Measurements from ENCODE around the gene SNX30. TPM values are rescaled to one million over a fixed set of nuclear protein-coding genes. Genes with fewer than 3 reads are reported as not detected.

Gene SNX30
- total RNA-seq, 1 experiment from 2014 or later: 6.9 TPM

DNA sequence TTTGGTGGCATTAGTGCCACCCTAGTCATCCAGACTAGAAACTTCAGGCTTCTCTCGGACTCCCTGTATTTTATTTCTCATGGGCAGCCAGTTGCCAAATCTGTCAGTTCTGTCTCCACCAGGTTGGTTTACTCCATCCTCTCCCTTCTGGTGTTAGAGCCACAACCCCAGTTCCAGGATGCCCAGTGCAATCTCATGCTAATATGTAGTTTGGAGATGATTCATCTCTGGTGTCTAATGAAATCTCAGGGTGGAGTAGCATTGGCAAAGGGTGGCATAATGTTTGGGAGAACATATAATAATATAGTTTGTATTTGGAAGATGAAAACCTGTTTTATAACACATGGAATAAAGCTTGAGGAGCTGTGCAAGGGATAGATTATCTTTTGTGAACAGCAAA lies 109.9 kb downstream of the SNX30 start:
- in situ Hi-C loops (cut with HindIII; ENCODE audit: low pct_unique_long_range_greater_than_20kb, low sequenced_read_pairs): no loop called here
- BruUV-seq (replicated peaks): no TSS peak
- H3K27ac ChIP-seq (ENCODE audit: low read length): no peak overlapping the region
- TF ChIP-seq, protein P1, sequence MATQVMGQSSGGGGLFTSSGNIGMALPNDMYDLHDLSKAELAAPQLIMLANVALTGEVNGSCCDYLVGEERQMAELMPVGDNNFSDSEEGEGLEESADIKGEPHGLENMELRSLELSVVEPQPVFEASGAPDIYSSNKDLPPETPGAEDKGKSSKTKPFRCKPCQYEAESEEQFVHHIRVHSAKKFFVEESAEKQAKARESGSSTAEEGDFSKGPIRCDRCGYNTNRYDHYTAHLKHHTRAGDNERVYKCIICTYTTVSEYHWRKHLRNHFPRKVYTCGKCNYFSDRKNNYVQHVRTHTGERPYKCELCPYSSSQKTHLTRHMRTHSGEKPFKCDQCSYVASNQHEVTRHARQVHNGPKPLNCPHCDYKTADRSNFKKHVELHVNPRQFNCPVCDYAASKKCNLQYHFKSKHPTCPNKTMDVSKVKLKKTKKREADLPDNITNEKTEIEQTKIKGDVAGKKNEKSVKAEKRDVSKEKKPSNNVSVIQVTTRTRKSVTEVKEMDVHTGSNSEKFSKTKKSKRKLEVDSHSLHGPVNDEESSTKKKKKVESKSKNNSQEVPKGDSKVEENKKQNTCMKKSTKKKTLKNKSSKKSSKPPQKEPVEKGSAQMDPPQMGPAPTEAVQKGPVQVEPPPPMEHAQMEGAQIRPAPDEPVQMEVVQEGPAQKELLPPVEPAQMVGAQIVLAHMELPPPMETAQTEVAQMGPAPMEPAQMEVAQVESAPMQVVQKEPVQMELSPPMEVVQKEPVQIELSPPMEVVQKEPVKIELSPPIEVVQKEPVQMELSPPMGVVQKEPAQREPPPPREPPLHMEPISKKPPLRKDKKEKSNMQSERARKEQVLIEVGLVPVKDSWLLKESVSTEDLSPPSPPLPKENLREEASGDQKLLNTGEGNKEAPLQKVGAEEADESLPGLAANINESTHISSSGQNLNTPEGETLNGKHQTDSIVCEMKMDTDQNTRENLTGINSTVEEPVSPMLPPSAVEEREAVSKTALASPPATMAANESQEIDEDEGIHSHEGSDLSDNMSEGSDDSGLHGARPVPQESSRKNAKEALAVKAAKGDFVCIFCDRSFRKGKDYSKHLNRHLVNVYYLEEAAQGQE (IDR thresholded peaks at IDR 0.05; ENCODE audit: insufficient read depth in 1 of 2, low read depth in 2 of 2, low read length in 1 of 2): no peak
- TF ChIP-seq, protein P2, sequence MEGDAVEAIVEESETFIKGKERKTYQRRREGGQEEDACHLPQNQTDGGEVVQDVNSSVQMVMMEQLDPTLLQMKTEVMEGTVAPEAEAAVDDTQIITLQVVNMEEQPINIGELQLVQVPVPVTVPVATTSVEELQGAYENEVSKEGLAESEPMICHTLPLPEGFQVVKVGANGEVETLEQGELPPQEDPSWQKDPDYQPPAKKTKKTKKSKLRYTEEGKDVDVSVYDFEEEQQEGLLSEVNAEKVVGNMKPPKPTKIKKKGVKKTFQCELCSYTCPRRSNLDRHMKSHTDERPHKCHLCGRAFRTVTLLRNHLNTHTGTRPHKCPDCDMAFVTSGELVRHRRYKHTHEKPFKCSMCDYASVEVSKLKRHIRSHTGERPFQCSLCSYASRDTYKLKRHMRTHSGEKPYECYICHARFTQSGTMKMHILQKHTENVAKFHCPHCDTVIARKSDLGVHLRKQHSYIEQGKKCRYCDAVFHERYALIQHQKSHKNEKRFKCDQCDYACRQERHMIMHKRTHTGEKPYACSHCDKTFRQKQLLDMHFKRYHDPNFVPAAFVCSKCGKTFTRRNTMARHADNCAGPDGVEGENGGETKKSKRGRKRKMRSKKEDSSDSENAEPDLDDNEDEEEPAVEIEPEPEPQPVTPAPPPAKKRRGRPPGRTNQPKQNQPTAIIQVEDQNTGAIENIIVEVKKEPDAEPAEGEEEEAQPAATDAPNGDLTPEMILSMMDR (IDR thresholded peaks at IDR 0.05): no peak
- no peak for TF ChIP-seq SIN3A (IDR thresholded peaks at IDR 0.05; ENCODE audit: borderline replicate concordance, insufficient read depth, low read depth, low read length)
- no peak for TF ChIP-seq TCF7L2 (IDR thresholded peaks at IDR 0.05; ENCODE audit: low read depth, low read length)
- TF ChIP-seq POLR2AphosphoS5 (IDR thresholded peaks at IDR 0.05; ENCODE audit: low read depth, low read length): no peak
- H3K9me3 ChIP-seq (ENCODE audit: control insufficient read depth, insufficient read depth, low read depth, low read length): no peaks in the 10 kb centered on the region
- no peak for DNase-seq (ENCODE audit: low read depth, low spot score)
- POLR2A ChIA-PET: no interaction called here
- H3K27me3 ChIP-seq (ENCODE audit: control insufficient read depth, insufficient read depth, low read length): no peaks in the 10 kb centered on the region
- no peaks in the 10 kb centered on the region for H3K4me1 ChIP-seq (ENCODE audit: control insufficient read depth, insufficient read depth, low read length)
- no peak overlapping the region for H3K4me3 ChIP-seq (ENCODE audit: low read depth in 2 of 2, low read length in 2 of 2)
- no peaks in the 10 kb centered on the region for H3K36me3 ChIP-seq (ENCODE audit: control insufficient read depth, insufficient read depth, low read length)
- intact Hi-C loops (cut with micrococcal nuclease; ENCODE audit: unreplicated experiment): no loop called here
- CTCF ChIA-PET: no interaction called here
- no peak for ATAC-seq

DNA sequence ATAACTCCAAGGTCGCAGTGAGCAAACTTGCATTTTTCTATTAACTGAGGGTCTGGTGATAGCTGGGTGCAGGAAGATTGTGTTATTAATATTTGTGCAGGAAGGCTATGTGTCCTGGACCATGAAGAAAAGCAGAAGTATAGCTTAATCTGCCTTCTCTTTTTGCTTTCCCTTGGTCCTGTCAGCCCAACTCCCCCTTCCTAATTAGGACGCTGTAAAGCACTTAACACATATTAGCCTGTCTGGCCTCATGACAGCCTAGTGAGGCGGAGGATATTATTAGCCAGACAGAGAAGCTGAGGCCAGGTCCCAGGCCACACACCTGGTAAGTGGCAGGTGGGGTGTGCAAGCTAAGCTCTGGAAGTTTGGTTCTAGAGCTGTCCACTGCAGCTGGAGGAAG lies 110.6 kb downstream of the SNX30 start:
- no peaks in the 10 kb centered on the region for H3K9me3 ChIP-seq (ENCODE audit: control insufficient read depth, insufficient read depth, low read depth, low read length)
- in situ Hi-C loops (cut with HindIII; ENCODE audit: low pct_unique_long_range_greater_than_20kb, low sequenced_read_pairs): no loop called here
- H3K27ac ChIP-seq (ENCODE audit: low read length): no peak overlapping the region
- no TSS peak for BruUV-seq (replicated peaks)
- ChIA-PET CTCF (no interaction called here), POLR2A (interaction anchor here (0.6 kb wide), 1 partner anchor 391 kb away, joined by 8 read pairs; no protein-coding TSS in a partner anchor)
- H3K36me3 ChIP-seq (ENCODE audit: control insufficient read depth, insufficient read depth, low read length): no peaks in the 10 kb centered on the region
- intact Hi-C loops (cut with micrococcal nuclease; ENCODE audit: unreplicated experiment): no loop called here
- no peak for ATAC-seq
- no peak for TF ChIP-seq POLR2AphosphoS5 (IDR thresholded peaks at IDR 0.05; ENCODE audit: low read depth, low read length)
- TF ChIP-seq TCF7L2 (IDR thresholded peaks at IDR 0.05; ENCODE audit: low read depth, low read length): no peak
- TF ChIP-seq SIN3A (IDR thresholded peaks at IDR 0.05; ENCODE audit: borderline replicate concordance, insufficient read depth, low read depth, low read length): no peak
- TF ChIP-seq, protein P2 (IDR thresholded peaks at IDR 0.05): no peak
- TF ChIP-seq, protein P1 (IDR thresholded peaks at IDR 0.05; ENCODE audit: insufficient read depth in 1 of 2, low read depth in 2 of 2, low read length in 1 of 2): no peak
- no peak overlapping the region for H3K4me3 ChIP-seq (ENCODE audit: low read depth in 2 of 2, low read length in 2 of 2)
- H3K27me3 ChIP-seq (ENCODE audit: control insufficient read depth, insufficient read depth, low read length): no peaks in the 10 kb centered on the region
- DNase-seq (ENCODE audit: low read depth, low spot score): no peak
- no peaks in the 10 kb centered on the region for H3K4me1 ChIP-seq (ENCODE audit: control insufficient read depth, insufficient read depth, low read length)

Data from Panc1 (cell line).